WTC11 (cell line): Measurements from ENCODE around the gene ZNF292. TPM values are rescaled to one million over a fixed set of nuclear protein-coding genes. Genes with fewer than 3 reads are reported as not detected.

ENCODE experiments used
- ATAC-seq: fragments of 200-7000 bp; cut with Tn5 transposase; 2 replicates; pipeline ENCODE4 v1.10.0; 2021; ENCODE audit warnings: mild to moderate bottlenecking, moderate library complexity
- Bru-seq: library from RNA; stranded (reverse); fragments of 400-500 nt; gene quantifications from one replicate; lab custom pipeline; 2021; lab: Mats Ljungman, UMichigan
- CTCF ChIA-PET: fragments of 300-600 bp; sonication (Branson Sonifier 250); formaldehyde crosslinking; loops from one replicate; lab custom pipeline; 2021; ENCODE audit warnings: antibody characterized with exemption; lab: Charles Lee
- POLR2A ChIA-PET: fragments of 350-600 bp; sonication (Branson Sonifier 250); formaldehyde crosslinking; loops from one replicate; lab custom pipeline; 2021; ENCODE audit warnings: antibody characterized with exemption; lab: Charles Lee
- DNase-seq: peaks from one replicate; pipeline ENCODE4 v3.0.0; 2021; ENCODE audit warnings: low spot score
- H3K27ac Mint-ChIP-seq: 2 replicates; pipeline ENCODE4 v1.8.0; 2021; ENCODE audit warnings: mixed read lengths
- H3K27me3 Mint-ChIP-seq: 2 replicates; pipeline ENCODE4 v1.8.0; 2021; ENCODE audit warnings: low read depth, mild to moderate bottlenecking, moderate library complexity, mixed read lengths
- H3K36me3 Mint-ChIP-seq: 2 replicates; pipeline ENCODE4 v1.8.0; 2021; ENCODE audit warnings: mixed read lengths
- H3K4me1 Mint-ChIP-seq: 2 replicates; pipeline ENCODE4 v1.8.0; 2022; ENCODE audit warnings: mixed read lengths
- H3K4me3 Mint-ChIP-seq: 2 replicates; pipeline ENCODE4 v1.8.0; 2021; ENCODE audit warnings: mild to moderate bottlenecking, moderate library complexity, mixed read lengths
- H3K9me3 Mint-ChIP-seq: 2 replicates; pipeline ENCODE4 v1.8.0; 2021; ENCODE audit warnings: mixed read lengths
- ATF1 ChIP-seq: sonication (generic); formaldehyde crosslinking; IDR thresholded peaks from 2 replicates; pipeline ENCODE4 v1.8.1; 2023; ENCODE audit warnings: mild to moderate bottlenecking, moderate library complexity, missing genetic modification reagents
- ELF4 ChIP-seq: sonication (generic); formaldehyde crosslinking; IDR thresholded peaks from 2 replicates; pipeline ENCODE4 v1.8.1; 2022; ENCODE audit warnings: low read depth, mild to moderate bottlenecking, moderate library complexity, missing genetic modification reagents
- EMX1 ChIP-seq: fragments of 250-450 bp; sonication (Bioruptor Pico); IDR thresholded peaks from 2 replicates; pipeline ENCODE4 v1.8.0; 2021; ENCODE audit warnings: mild to moderate bottlenecking
- FOXP1 ChIP-seq: sonication (generic); formaldehyde crosslinking; IDR thresholded peaks from 2 replicates; pipeline ENCODE4 v1.8.0; 2022; ENCODE audit warnings: missing genetic modification reagents, mild to moderate bottlenecking, moderate library complexity, borderline replicate concordance
- GRHL2 ChIP-seq: fragments of 250-450 bp; sonication (Bioruptor Pico); IDR thresholded peaks from 2 replicates; pipeline ENCODE4 v1.8.0; 2022; ENCODE audit warnings: mild to moderate bottlenecking, moderate library complexity; ENCODE audit not compliant: insufficient replicate concordance, severe bottlenecking
- JUN ChIP-seq: sonication (generic); formaldehyde crosslinking; IDR thresholded peaks from 2 replicates; pipeline ENCODE4 v1.8.0; 2023; ENCODE audit warnings: mild to moderate bottlenecking, missing genetic modification reagents
- NR3C1 ChIP-seq: sonication (generic); formaldehyde crosslinking; conservative IDR thresholded peaks from 2 replicates; pipeline ENCODE4 v1.8.1; 2023; ENCODE audit warnings: low read depth, mild to moderate bottlenecking, missing genetic modification reagents
- OVOL2 ChIP-seq: fragments of 250-450 bp; sonication (Bioruptor Pico); IDR thresholded peaks from 2 replicates; pipeline ENCODE4 v1.9.0; 2021; ENCODE audit warnings: mild to moderate bottlenecking, borderline replicate concordance
- RELA ChIP-seq: sonication (generic); formaldehyde crosslinking; IDR thresholded peaks from 2 replicates; pipeline ENCODE4 v1.8.1; 2022; ENCODE audit warnings: missing genetic modification reagents, mild to moderate bottlenecking, borderline replicate concordance
- SMAD3 ChIP-seq: sonication (generic); formaldehyde crosslinking; IDR thresholded peaks from 2 replicates; pipeline ENCODE4 v1.8.0; 2022; ENCODE audit warnings: missing genetic modification reagents, mild to moderate bottlenecking, borderline replicate concordance
- TCF7 ChIP-seq: sonication (generic); formaldehyde crosslinking; IDR thresholded peaks from 2 replicates; pipeline ENCODE4 v1.8.0; 2022; ENCODE audit warnings: mild to moderate bottlenecking, low read depth, missing genetic modification reagents, moderate library complexity
- ZBTB21 ChIP-seq: sonication (generic); formaldehyde crosslinking; IDR thresholded peaks from 2 replicates; pipeline ENCODE4 v1.8.1; 2023; ENCODE audit warnings: mild to moderate bottlenecking, missing genetic modification reagents, borderline replicate concordance
- ZNF671 ChIP-seq: fragments of 250-450 bp; sonication (Bioruptor Pico); IDR thresholded peaks from 2 replicates; pipeline ENCODE4 v1.8.0; 2021; ENCODE audit warnings: mild to moderate bottlenecking
- long read RNA-seq, 3 experiments: library from RNA in 1 of 3; library from capped mRNA in 1 of 3; library from polyadenylated mRNA in 1 of 3; unstranded in 2 of 3; stranded (forward) in 1 of 3; transcript quantifications; one replicate each; pipeline ENCODE4 v2.0.0, GENCODE V29; 2021
- total RNA-seq: library from RNA; stranded (reverse); gene quantifications from 3 replicates; pipeline ENCODE4 v1.2.3, GENCODE V29; 2021
- TF ChIP-seq, protein P1 (sequence below): fragments of 250-450 bp; sonication (Bioruptor Pico); IDR thresholded peaks from 2 replicates; pipeline ENCODE4 v1.9.0; 2021; ENCODE audit warnings: moderate library complexity, mild to moderate bottlenecking, inconsistent platforms, borderline replicate concordance
- TF ChIP-seq, protein P2 (sequence below): sonication (generic); formaldehyde crosslinking; IDR thresholded peaks from 2 replicates; pipeline ENCODE4 v1.8.0; 2023; ENCODE audit warnings: mild to moderate bottlenecking, missing genetic modification reagents
- TF ChIP-seq, protein P3 (sequence below): fragments of 250-450 bp; sonication (Bioruptor Pico); IDR thresholded peaks from 2 replicates; pipeline ENCODE4 v1.9.0; 2021; ENCODE audit warnings: mild to moderate bottlenecking
- TF ChIP-seq, protein P4 (sequence below): sonication (generic); formaldehyde crosslinking; IDR thresholded peaks from 2 replicates; pipeline ENCODE4 v1.8.1; 2023; ENCODE audit warnings: mild to moderate bottlenecking, missing genetic modification reagents, borderline replicate concordance
- TF ChIP-seq, protein P5 (sequence below): fragments of 250-450 bp; sonication (Bioruptor Pico); IDR thresholded peaks from 2 replicates; pipeline ENCODE4 v1.9.0; 2021; ENCODE audit warnings: mild to moderate bottlenecking
- TF ChIP-seq, protein P6 (sequence below): sonication (generic); formaldehyde crosslinking; IDR thresholded peaks from 2 replicates; pipeline ENCODE4 v1.8.1; 2022; ENCODE audit warnings: missing genetic modification reagents, borderline replicate concordance
- TF ChIP-seq, protein P7 (sequence below): sonication (generic); formaldehyde crosslinking; IDR thresholded peaks from 2 replicates; pipeline ENCODE4 v1.8.0; 2022; ENCODE audit warnings: mild to moderate bottlenecking, missing genetic modification reagents

ZNF292 gene
- 39.3 to 42.1 TPM (median 39.9 TPM) in 3 replicates for total RNA-seq
- percentile 95 among the genes with signal in this experiment for Bru-seq, nascent RNA
- long read RNA-seq, experiment 1, full-length matches to known transcripts: 20 of 54 reads
- long read RNA-seq, experiment 1, partial matches to known transcripts: 2 of 54 reads
- long read RNA-seq, experiment 1, other reads (novel, unspliced or antisense): 32 of 54 reads
- long read RNA-seq, experiment 2, full-length matches to known transcripts: 2 of 25 reads
- long read RNA-seq, experiment 2, partial matches to known transcripts: 0 of 25 reads
- long read RNA-seq, experiment 2, other reads (novel, unspliced or antisense): 23 of 25 reads
- long read RNA-seq, experiment 3, full-length matches to known transcripts: 2 of 11 reads
- long read RNA-seq, experiment 3, partial matches to known transcripts: 7 of 11 reads
- long read RNA-seq, experiment 3, other reads (novel, unspliced or antisense): 2 of 11 reads

DNA sequence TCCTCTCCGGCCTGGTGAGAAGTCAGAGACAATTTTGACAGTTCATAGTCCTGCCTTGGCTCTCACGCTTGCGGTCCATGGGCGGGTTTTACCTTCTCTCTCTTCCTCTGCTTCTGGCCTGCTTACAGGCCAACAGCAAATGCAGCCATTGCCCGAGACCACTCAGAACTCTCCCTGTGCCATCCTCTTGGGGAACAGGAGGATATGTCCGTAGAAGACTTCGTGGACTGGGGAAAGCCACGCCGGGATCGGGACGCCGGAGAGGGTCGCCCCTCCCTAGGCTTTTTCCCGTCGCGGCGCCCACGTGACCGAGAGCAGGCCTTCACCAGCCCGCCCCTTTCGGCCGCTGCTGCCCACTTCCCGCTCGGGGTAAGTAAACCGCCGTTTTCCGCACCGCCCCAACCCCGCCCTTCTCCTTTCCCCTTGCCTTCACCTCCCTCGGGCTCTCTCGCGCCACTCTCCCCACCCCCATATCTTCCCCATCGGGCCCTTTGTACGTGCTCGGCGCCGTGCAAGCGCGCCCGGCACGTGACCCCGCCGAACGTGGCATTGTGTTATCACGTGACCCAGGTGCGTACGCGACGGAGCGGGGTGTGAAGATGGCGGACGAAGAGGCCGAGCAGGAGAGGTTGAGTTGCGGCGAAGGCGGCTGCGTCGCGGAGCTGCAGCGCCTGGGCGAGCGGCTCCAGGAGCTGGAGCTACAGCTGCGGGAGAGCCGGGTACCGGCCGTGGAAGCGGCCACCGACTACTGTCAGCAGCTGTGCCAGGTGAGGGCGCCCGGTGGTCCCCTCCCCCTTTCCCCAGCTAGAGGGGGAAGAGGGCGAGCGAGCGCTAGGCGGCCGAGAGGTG is at the start of gene ZNF292:
TSS of gene ZNF292 (plus strand) at position 573 of the 849 bp plus-strand sequence. CDS start at position 600, 27 bp downstream.
- H3K36me3 Mint-ChIP-seq: peaks cover 16% of the 10 kb centered on the region
- H3K27ac Mint-ChIP-seq: peak within 1 kb of the TSS; percentile 99
- H3K9me3 Mint-ChIP-seq: no peaks in the 10 kb centered on the region
- H3K4me3 Mint-ChIP-seq: peak within 1 kb of the TSS; percentile 96
- H3K27me3 Mint-ChIP-seq: peaks cover 20% of the 10 kb centered on the region
- ChIA-PET CTCF (interaction anchor here (0.6 to 1.0 kb wide), 3 partner anchors 24 to 86 kb away, joined by 3 to 7 read pairs (median 5); no protein-coding TSS in a partner anchor), POLR2A (no interaction called here)
- peak; percentile 87 for ATAC-seq
- peak; percentile 95 for DNase-seq
- peaks cover 48% of the 10 kb centered on the region for H3K4me1 Mint-ChIP-seq
- TF ChIP-seq ZBTB21 (CRISPR knock-in tag) (peak; percentile 98), FOXP1 (peak; percentile 96; the same call in 1 of the 2 replicates), SMAD3 (CRISPR knock-in tag) (peak; percentile 96), ZNF671 (no peak), GRHL2 (CRISPR knock-in tag) (no peak), OVOL2 (CRISPR knock-in tag) (no peak), ATF1 (CRISPR knock-in tag) (peak; percentile 89; the same call in 1 of the 2 replicates), RELA (CRISPR knock-in tag) (peak; percentile 90; the same call in 1 of the 2 replicates), TCF7 (CRISPR knock-in tag) (0 out of 2 replicates have a peak, but pooled peaks have one; percentile 12), NR3C1 (CRISPR knock-in tag) (peak; percentile 92; the same call in 1 of the 2 replicates), ELF4 (no peak), EMX1 (CRISPR knock-in tag) (peak; percentile 65; the same call in 1 of the 2 replicates), JUN (peak; percentile 85)
- TF ChIP-seq, protein P1, sequence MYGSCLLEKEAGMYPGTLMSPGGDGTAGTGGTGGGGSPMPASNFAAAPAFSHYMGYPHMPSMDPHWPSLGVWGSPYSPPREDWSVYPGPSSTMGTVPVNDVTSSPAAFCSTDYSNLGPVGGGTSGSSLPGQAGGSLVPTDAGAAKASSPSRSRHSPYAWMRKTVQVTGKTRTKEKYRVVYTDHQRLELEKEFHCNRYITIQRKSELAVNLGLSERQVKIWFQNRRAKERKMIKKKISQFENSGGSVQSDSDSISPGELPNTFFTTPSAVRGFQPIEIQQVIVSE (CRISPR knock-in tag): no peak
- TF ChIP-seq, protein P2, sequence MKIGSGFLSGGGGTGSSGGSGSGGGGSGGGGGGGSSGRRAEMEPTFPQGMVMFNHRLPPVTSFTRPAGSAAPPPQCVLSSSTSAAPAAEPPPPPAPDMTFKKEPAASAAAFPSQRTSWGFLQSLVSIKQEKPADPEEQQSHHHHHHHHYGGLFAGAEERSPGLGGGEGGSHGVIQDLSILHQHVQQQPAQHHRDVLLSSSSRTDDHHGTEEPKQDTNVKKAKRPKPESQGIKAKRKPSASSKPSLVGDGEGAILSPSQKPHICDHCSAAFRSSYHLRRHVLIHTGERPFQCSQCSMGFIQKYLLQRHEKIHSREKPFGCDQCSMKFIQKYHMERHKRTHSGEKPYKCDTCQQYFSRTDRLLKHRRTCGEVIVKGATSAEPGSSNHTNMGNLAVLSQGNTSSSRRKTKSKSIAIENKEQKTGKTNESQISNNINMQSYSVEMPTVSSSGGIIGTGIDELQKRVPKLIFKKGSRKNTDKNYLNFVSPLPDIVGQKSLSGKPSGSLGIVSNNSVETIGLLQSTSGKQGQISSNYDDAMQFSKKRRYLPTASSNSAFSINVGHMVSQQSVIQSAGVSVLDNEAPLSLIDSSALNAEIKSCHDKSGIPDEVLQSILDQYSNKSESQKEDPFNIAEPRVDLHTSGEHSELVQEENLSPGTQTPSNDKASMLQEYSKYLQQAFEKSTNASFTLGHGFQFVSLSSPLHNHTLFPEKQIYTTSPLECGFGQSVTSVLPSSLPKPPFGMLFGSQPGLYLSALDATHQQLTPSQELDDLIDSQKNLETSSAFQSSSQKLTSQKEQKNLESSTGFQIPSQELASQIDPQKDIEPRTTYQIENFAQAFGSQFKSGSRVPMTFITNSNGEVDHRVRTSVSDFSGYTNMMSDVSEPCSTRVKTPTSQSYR (CRISPR knock-in tag): peak; percentile 98
- TF ChIP-seq, protein P3, sequence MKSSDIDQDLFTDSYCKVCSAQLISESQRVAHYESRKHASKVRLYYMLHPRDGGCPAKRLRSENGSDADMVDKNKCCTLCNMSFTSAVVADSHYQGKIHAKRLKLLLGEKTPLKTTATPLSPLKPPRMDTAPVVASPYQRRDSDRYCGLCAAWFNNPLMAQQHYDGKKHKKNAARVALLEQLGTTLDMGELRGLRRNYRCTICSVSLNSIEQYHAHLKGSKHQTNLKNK (CRISPR knock-in tag): no peak
- TF ChIP-seq, protein P4, sequence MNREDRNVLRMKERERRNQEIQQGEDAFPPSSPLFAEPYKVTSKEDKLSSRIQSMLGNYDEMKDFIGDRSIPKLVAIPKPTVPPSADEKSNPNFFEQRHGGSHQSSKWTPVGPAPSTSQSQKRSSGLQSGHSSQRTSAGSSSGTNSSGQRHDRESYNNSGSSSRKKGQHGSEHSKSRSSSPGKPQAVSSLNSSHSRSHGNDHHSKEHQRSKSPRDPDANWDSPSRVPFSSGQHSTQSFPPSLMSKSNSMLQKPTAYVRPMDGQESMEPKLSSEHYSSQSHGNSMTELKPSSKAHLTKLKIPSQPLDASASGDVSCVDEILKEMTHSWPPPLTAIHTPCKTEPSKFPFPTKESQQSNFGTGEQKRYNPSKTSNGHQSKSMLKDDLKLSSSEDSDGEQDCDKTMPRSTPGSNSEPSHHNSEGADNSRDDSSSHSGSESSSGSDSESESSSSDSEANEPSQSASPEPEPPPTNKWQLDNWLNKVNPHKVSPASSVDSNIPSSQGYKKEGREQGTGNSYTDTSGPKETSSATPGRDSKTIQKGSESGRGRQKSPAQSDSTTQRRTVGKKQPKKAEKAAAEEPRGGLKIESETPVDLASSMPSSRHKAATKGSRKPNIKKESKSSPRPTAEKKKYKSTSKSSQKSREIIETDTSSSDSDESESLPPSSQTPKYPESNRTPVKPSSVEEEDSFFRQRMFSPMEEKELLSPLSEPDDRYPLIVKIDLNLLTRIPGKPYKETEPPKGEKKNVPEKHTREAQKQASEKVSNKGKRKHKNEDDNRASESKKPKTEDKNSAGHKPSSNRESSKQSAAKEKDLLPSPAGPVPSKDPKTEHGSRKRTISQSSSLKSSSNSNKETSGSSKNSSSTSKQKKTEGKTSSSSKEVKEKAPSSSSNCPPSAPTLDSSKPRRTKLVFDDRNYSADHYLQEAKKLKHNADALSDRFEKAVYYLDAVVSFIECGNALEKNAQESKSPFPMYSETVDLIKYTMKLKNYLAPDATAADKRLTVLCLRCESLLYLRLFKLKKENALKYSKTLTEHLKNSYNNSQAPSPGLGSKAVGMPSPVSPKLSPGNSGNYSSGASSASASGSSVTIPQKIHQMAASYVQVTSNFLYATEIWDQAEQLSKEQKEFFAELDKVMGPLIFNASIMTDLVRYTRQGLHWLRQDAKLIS (CRISPR knock-in tag): peak; percentile 96
- TF ChIP-seq, protein P5, sequence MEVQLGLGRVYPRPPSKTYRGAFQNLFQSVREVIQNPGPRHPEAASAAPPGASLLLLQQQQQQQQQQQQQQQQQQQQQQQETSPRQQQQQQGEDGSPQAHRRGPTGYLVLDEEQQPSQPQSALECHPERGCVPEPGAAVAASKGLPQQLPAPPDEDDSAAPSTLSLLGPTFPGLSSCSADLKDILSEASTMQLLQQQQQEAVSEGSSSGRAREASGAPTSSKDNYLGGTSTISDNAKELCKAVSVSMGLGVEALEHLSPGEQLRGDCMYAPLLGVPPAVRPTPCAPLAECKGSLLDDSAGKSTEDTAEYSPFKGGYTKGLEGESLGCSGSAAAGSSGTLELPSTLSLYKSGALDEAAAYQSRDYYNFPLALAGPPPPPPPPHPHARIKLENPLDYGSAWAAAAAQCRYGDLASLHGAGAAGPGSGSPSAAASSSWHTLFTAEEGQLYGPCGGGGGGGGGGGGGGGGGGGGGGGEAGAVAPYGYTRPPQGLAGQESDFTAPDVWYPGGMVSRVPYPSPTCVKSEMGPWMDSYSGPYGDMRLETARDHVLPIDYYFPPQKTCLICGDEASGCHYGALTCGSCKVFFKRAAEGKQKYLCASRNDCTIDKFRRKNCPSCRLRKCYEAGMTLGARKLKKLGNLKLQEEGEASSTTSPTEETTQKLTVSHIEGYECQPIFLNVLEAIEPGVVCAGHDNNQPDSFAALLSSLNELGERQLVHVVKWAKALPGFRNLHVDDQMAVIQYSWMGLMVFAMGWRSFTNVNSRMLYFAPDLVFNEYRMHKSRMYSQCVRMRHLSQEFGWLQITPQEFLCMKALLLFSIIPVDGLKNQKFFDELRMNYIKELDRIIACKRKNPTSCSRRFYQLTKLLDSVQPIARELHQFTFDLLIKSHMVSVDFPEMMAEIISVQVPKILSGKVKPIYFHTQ (CRISPR knock-in tag): no peak
- TF ChIP-seq, protein P6, sequence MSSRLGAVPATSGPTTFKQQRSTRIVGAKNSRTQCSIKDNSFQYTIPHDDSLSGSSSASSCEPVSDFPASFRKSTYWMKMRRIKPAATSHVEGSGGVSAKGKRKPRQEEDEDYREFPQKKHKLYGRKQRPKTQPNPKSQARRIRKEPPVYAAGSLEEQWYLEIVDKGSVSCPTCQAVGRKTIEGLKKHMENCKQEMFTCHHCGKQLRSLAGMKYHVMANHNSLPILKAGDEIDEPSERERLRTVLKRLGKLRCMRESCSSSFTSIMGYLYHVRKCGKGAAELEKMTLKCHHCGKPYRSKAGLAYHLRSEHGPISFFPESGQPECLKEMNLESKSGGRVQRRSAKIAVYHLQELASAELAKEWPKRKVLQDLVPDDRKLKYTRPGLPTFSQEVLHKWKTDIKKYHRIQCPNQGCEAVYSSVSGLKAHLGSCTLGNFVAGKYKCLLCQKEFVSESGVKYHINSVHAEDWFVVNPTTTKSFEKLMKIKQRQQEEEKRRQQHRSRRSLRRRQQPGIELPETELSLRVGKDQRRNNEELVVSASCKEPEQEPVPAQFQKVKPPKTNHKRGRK: no peak
- TF ChIP-seq, protein P7, sequence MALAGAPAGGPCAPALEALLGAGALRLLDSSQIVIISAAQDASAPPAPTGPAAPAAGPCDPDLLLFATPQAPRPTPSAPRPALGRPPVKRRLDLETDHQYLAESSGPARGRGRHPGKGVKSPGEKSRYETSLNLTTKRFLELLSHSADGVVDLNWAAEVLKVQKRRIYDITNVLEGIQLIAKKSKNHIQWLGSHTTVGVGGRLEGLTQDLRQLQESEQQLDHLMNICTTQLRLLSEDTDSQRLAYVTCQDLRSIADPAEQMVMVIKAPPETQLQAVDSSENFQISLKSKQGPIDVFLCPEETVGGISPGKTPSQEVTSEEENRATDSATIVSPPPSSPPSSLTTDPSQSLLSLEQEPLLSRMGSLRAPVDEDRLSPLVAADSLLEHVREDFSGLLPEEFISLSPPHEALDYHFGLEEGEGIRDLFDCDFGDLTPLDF: peak; percentile 98
